Dedifferentiated amniotic fluid mesenchymal stem cell (primary cell): Measurements from ENCODE around the gene GTF2H4.
A peak's percentile ranks its signal among the peaks of the same experiment; 100 is the strongest.
"Not testable (repeated sequence)": the region's sequence is repeated elsewhere in the genome, so short reads cannot be mapped to it uniquely, and the experiment has no call there.

Experiments used
- DNase-seq: peaks from one replicate; pipeline ENCODE4 v3.0.0-alpha.2; 2016; ENCODE audit errors: extremely low spot score

Gene GTF2H4

GRCh38 chr6:30894935-30895334 lies 13.1 kb upstream of the GTF2H4 start:
- DNase-seq: no peak

DNA sequence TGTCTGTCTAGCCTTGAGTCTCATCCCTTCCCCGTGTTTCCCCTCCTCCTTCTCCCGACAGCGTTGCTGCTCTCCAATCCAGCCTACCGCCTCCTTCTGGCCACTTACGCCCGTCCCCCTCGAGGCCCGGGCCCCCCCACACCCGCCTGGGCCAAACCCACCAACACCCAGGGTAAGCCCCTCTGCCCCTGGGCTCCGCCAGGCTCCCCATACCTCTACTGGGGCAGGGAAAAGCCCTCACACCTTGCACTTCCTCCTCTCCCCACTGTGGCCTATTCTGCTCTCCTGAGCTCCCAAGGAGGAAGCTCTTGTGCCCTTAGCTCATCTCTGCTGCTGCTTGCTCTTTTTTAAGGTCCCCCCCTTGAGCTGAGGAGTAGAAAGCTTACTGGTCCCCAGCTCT lies 12.7 kb upstream of the GTF2H4 start:
- DNase-seq: no peak

- no peak for DNase-seq
Measured at GRCh38 chr6:30896541-30896940, 11.5 kb upstream of the GTF2H4 start.

- DNase-seq: no peak
Measured at GRCh38 chr6:30897882-30898281, 10.1 kb upstream of the GTF2H4 start.

- DNase-seq: no peak
Measured at GRCh38 chr6:30898750-30899360, 9.2 kb upstream of the GTF2H4 start.

DNA sequence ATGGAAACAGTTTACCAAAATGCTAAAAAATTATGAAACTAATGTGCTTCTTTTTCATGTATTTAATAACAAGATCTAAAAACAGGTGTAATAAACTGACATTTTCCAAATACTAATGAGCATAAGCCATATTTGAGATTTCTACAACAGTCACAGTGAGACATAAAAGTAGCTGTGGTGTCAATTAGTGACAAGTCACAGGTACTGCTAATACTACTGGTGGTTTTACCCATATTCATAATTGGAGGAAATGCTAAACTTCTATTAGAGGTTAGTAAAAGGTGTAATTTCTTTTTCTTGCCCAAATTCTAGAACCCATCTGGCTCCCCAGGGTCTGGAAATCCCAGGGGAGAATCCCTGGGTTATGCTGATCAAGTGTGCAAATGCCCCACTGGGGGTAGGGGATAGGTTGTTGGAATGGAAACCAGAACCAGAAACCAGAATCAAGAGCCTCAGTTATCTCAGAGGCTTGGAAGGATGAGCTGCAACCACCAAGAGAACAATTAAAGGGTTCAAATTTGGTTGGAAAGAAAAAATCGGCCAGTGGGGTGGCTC lies 7.1 kb upstream of the GTF2H4 start:
- DNase-seq: no peak

- DNase-seq: no peak
Measured at GRCh38 chr6:30901436-30901835, 6.6 kb upstream of the GTF2H4 start.

DNA sequence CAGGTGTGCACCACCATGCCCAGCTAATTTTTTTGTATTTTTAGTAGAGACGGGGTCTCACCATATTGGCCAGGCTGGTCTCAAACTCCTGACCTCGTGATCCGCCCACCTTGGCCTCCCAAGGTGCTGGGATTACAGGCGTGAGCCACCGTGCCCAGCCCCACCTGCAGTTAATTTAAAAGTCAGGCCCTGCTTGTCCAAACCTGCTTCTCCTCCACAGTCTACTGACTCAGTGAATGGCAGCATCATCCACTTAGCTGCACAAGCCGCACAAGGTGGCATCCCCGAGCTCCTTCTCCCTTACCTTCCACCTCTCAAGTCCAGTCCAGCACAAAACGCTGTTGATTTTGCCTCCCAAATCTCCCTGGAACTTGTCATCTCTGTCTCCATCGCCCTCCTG lies 5.8 kb upstream of the GTF2H4 start:
- not testable (repeated sequence) for DNase-seq

DNA sequence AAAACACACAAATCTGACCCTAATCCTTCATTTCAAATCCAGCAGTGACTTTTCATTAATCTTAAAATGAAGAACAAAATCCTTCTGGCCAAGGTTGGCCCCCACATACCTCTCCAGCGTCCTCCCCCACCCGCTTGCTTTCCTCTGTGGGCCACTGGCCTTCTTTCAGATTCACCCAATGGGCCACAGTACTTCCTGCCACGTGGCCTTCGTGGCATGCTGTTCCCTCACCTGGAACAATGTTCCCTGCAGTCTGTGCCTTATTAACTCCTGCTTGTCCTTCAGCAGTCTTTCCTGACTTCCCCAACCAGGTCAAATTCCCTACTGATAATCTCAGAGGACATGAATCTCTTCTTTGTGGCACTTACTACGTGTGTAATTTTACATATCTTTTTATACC lies 5.3 kb upstream of the GTF2H4 start:
- DNase-seq: no peak

GRCh38 chr6:30903236-30903635 lies 4.8 kb upstream of the GTF2H4 start:
- no peak for DNase-seq

- not testable (repeated sequence) for DNase-seq
Measured at GRCh38 chr6:30907290-30907757, 683 bp upstream of the GTF2H4 start.

DNA sequence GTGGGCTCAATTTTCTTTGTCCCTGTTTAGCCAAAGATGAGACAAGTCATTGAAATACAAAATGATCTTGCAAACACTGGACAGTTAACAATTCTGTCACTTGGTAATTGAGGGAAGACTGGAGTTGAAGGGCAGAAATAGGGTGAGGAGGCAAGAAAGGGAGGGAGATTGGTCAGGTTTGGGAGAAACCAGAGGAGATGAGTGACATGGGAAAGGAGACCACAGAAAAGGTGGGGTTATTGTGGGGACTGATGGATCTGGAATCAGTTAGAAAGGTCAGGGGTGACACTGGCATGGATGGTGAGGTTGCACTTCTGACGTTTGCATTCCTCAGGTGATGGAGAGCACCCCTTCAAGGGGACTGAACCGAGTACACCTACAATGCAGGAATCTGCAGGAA lies 693 bp downstream of the GTF2H4 start:
- DNase-seq: no peak

GRCh38 chr6:30910473-30910872 lies 2.5 kb downstream of the GTF2H4 start:
- DNase-seq: not testable (repeated sequence)

- no peak for DNase-seq
Measured at GRCh38 chr6:30912746-30913520, 4.9 kb downstream of the GTF2H4 start.

- no peak for DNase-seq
Measured at GRCh38 chr6:30913721-30914075, 5.7 kb downstream of the GTF2H4 start.

GRCh38 chr6:30914076-30914853 lies 6.3 kb downstream of the GTF2H4 start, which contains the start of gene VARS2:
VARS2 (plus strand) TSS chr6:30914238; CDS start chr6:30914837, 599 bp downstream.
- peak; percentile 84 for DNase-seq

GRCh38 chr6:30914854-30915590 lies 7.0 kb downstream of the GTF2H4 start:
- no peak for DNase-seq

DNA sequence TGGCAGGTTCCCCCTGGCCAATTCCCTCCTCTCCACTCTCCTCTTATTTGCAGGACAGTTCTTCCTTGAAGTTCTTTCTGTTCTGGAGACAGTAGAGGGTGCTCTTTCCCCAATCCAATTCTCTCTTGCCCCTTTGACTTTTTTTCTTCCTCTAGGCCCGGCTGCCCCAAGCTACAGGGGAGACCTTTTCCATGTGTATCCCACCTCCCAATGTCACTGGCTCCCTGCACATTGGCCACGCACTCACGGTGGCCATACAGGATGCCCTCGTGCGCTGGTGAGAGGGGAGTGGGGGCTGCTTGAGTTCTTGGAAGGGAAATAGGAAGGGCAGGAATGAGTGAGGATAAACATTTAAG lies 7.6 kb downstream of the GTF2H4 start:
- DNase-seq: peak; percentile 43

GRCh38 chr6:30917041-30917440 lies 9.0 kb downstream of the GTF2H4 start:
- DNase-seq: no peak

DNA sequence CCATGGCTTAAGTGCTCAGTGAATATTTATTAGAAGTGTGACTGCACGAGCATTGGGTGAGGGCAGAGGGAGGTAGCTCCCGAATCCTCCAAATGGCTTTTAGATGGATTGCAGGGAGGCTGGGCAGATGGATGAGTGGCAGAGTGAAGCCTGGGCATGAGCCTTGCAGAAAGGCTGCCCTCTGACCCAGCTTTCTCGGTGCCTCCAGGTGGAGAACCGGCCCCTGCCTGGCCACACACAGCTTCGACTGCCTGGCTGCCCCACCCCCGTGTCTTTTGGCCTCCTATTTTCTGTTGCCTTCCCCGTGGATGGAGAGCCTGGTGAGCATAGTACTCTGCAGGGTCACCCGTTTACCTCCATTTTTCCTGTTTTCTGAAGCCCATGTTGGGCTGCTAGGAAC lies 9.5 kb downstream of the GTF2H4 start:
- DNase-seq: no peak

- DNase-seq: no peak
Measured at GRCh38 chr6:30918670-30919069, 10.7 kb downstream of the GTF2H4 start.

DNA sequence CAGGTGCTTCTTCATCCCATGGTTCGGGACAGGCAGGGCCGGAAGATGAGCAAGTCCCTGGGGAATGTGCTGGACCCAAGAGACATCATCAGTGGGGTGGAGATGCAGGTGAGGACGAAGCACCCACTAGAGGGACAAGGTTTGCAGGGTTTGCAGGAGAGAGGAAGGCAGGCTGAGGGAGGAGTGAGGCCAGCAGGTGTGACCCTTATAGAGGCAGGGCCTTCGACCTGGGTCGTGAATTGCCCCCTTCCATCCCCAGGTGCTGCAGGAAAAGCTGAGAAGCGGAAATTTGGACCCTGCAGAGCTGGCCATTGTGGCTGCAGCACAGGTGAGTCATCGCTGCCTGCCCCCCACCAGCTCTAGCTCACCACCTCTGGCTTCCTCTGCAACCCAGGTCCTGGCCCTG lies 14.4 kb downstream of the GTF2H4 start:
- DNase-seq: no peak
